Right hindlimb (tissue), 1 donor: ENCODE data around the gene CASTOR1.

ENCODE experiments used
- DNase-seq: peaks from one replicate; pipeline ENCODE4 v3.0.0-alpha.2; 2018

The CASTOR1 gene

DNA sequence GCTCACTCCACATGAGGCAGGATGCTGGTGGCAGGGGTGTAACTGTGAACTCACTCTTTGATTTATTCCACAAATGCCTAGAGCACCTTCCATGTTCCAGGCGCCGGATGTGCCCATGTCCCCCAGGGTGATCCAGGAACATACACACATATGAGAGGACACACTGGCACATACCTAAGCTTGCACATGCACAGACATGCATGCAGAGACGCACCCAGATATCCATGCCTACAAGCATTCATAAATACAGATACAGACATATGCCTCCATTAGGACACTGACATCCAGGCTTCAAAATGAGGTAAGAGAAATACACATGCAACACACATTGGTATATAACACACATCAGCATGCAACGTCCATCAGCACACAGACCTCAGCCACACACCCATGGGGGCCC lies 27.2 kb downstream of the CASTOR1 start:
- no peak for DNase-seq

DNA sequence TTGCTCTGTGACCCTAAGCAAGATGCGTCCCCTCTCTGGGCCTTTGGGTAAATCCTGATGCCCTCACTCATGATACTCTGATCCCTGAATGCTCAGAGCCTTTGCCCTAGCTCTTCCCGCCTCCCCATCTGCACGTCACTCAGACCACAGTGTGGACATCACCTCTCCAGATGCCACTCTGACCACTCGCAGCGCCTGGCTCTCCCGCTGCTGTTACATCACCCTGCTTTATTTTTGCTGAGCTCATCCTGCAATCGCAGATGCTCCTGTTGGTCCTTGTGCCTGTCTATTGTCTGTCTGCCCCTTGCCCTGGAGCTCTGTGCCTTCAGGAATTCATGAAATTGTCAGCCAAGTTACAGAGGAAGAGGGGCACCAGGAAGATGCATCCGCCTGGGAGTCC lies 28.2 kb downstream of the CASTOR1 start:
- DNase-seq = no peak

GRCh38 chr22:30260682-30261081 lies 28.6 kb downstream of the CASTOR1 start:
- DNase-seq = no peak

- no peak for DNase-seq
These were observed 29.0 kb downstream of the CASTOR1 start for GRCh38 chr22:30260276-30260675.

DNA sequence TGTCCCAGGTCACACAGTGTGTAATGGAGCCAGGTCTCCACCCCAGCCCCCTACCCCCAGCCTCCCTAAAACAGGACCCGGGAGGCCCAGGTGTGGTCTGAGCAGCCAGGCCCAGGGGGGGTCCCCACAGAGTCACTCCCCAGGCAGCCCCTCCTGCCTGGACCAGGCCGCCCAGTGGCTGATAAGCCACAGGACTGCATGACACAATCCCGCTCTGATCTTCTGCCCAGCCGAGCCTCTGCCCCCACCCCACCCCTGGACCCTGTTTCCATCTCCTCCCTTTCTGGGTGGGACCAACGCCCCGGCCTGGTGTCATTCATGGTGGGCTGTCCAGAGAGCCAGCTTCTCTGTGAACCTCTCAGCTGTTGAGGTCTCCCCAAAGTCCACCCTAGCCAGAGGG lies 35.0 kb downstream of the CASTOR1 start:
- no peak for DNase-seq

- DNase-seq = peak; percentile 85
These were observed 36.0 kb downstream of the CASTOR1 start for GRCh38 chr22:30253205-30253852.

DNA sequence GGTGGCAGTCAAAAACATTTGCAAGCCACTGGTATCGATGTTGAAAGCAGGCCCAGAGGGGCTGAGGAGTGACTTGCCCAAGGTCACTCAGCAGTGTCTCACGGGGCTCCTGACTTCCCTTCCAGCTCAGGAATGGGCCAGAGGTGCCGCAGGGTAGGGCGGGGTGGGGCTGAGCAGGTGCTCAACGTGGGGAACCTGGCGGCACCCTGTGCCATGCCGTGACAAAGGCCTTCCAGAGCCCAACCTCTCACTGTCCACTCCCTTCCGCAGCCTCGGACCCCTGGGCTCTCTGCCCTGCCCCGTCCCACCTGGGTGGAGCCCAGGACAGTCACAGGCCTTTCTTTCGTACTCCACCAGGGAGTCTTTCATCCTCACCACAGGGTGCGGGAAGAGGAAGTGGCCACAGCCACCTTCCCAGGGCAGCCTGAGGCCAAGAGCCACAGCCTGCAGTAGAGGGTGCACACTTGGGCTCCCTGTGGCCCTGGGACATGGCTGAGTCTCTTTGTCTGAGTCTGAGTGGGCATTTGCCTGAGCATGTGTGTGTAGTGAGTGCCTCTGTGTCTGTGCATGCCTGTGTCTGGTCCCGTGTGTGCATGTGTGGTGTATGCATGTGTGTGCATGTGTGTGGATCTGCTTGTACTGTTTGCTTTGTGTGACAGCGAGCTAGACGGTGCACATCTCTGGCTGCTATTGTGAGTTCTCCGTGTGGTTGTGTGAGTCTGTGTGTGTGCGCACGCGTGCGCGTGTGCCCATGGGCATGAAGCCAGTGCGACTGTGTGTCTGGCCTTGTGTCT lies 36.7 kb downstream of the CASTOR1 start:
- no peak for DNase-seq

- DNase-seq = no peak
These were observed 37.6 kb downstream of the CASTOR1 start for GRCh38 chr22:30251711-30252110.

DNA sequence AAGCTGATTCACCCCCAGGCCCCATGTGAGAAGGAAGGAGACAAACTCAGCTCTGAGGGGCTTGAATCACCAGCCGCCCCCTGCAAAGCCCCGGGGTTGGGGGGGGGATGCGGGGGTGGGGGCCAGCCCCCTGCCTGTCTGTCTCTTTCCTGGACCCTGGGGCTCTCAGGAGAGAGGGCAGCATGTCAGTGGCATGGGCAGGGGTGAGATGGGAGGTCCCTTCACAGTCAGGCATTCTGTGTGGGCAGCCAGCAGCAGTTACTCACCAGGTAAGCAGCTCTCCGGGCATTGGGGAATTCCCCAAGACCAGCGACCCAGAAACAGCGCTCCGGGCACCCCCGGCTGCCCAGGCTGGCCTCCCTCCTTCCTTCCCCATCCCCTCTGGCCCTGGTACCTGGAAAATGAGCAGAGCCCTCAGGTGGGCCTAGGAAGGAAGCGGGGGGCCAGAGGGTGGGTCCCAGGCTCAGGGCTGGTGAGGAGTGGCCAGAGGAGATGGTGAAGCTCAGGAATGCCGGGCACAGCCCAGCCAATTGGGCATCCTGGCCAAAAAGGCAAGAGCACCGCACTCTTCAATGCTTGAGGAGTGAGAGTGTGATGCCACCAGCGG lies 38.5 kb downstream of the CASTOR1 start:
- DNase-seq = no peak

- DNase-seq = no peak
These were observed 39.2 kb downstream of the CASTOR1 start for GRCh38 chr22:30250039-30250565.

DNA sequence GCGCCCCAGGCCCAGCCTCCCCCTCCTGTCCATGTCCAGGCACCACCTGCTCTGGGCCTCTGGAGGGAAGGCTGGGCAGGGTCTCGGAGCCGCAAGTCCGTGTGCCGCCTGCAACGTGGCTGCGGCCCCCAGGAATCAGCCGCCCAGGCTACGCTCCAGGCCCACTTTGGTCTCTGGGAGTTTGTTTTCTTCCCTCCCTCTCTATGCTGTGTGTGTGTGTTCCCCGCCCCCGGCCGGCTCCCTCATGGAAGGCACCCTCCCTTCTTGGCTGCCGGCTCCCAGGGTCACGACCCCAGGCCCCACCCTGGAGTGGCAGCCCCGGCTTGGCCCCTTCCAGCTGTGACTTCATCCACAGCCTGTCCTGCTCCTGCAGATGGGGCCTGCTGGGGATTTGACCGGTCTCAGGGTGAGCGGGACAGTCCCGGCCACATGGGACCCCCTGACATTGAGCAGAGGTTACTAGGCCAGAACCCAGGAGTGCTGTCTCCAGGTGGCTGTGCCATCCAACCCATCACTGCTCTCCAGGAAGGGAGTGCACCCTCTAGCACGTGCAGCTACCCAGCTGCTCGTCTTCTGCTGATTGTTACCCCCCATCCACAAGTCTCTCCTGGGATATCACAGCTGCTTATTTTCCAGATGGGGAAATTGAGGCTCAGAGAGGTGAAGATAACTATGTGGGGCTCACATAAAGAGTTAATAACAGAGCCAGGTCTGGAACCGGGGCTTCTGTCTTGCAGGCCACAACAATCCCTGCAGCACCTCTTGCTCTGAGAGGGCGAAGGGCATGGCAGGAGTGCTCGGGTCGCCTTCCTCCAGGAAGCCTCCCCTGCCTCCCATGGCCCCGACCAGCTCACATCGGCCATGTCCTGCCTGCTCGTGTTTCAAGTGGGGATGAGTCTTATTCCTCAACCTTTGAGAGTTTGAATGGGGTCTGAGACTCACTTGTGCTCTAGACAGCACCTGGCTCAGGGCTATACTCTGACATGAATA lies 40.0 kb downstream of the CASTOR1 start:
- DNase-seq = peak; percentile 78

- DNase-seq = no peak
These were observed 40.8 kb downstream of the CASTOR1 start for GRCh38 chr22:30248484-30248883.

DNA sequence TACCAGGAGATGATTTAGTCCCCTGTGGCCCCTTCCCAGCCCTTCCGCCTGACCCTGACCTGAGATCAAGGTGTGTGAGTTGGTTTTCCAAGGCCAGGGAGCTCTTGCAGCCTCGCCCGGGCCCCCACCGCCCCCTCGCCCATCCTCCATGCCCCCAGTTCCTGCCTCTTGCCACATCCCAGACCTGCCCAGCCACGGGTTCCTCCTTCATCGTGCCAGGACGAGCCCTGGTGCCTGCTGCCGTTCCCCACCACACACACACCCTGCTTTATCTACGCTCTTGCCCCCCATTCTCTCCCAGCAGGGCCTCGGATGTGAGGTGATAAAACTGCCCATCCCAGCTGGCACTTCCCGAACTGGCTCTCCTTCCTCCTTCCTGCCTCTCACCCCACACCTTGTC lies 41.3 kb downstream of the CASTOR1 start:
- no peak for DNase-seq

DNA sequence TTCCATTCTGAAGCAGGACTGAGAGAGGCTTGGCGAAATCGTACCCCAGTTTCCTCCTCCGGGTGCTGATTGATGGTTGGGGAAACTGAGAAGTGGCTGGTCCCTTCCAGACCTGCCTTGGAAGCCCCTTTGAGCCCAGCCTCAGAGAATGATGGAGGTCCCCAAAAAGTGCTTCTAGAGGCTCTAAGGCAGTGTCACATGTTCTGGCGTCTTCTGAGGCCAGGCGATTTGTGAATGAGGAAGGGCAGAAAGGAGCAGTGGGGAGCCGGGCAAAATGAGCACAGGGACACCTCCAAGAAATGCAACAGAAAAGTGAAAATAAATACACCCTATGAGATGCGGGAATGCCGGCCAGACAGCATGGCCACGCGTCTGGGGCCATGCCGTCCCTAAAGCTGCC lies 41.7 kb downstream of the CASTOR1 start:
- no peak for DNase-seq

- DNase-seq = no peak
These were observed 42.4 kb downstream of the CASTOR1 start for GRCh38 chr22:30246814-30247376.

GRCh38 chr22:30245985-30246813 lies 43.1 kb downstream of the CASTOR1 start, which contains the start of gene LIF:
Gene LIF, minus strand, starts transcription at chr22:30246759. Its CDS starts 64 bp downstream, at chr22:30246695.
- DNase-seq = no peak

GRCh38 chr22:30245181-30245984 lies 43.9 kb downstream of the CASTOR1 start:
- DNase-seq = no peak

- no peak for DNase-seq
These were observed 44.7 kb downstream of the CASTOR1 start for GRCh38 chr22:30244641-30245040.

DNA sequence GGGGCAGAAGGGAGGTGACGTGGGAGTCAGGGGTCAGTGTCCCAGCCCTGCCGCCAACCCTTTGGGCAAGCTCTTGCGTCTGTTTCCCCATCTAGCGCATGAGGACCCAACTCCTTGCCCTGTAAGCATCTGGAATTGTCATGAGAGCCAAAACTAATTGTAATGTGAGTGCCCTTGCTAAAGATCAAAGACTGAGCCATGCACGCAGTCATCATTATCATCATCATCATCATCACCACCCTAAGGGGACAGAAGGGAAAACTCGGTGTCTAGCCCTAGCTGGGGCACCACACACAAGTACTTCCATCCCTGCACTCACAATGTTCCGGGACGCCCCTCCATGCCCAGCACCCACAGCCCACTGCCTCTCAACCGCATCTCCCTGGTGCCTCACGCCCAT lies 45.2 kb downstream of the CASTOR1 start:
- no peak for DNase-seq

GRCh38 chr22:30243661-30244060 lies 45.6 kb downstream of the CASTOR1 start:
- no peak for DNase-seq
